Fibroblast of skin of left quadriceps (primary cell): Measurements from ENCODE around the gene GNA15.

Source experiments
- DNase-seq, 2 experiments: peaks; one replicate each; pipeline ENCODE4 v3.0.0-alpha.2; 2013; ENCODE audit warnings: low read depth in 2 of 2

Gene GNA15

DNA sequence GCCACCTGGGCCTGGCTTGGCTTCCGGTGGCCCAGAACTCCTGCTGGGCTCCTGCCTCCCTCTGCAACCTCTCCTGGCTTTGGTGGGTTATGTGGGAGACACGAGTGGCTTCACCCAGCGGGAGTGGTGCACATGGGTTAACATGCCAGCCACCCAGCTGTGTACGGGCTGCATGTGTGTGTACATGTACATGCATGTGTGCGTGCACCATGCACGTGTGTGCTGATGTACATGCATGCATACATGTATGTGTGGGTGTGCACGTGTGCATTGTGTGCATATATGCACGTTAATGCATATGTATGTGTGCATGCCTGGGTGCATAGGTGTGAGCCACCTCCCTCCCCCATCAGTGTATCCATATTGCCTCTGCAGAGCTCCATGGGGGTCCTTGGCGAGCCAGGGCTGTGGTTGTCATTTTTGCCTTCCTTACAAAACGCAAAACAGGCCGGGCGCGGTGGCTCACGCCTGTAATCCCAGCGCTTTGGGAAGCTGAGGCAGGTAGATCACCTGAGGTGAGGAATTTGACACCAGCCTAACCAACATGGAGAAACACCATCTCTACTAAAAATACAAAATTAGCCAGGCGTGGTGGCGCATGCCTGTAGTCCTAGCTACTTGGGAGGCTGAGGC, 29.2 kb upstream of the GNA15 start:
- no peak for DNase-seq

DNA sequence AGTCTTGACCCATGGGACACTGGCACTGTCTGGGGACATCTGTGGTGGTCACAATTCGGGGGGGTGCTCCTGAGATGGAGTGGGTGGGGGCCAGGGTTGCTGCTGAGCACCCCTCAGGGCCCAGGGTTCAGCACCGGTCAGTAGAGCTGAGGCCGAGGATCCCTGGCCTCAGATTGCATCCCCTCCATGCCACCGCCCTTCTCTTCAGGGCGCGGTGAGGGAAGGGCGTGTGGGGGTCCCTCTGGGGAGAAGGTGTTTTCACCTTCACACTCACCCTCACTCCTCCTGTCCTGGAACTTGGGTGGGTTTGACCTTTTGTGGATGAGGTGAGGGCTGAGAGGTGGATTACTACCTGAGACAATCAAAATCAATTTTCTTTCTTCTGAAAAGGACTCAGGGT, 28.2 kb upstream of the GNA15 start:
- DNase-seq: no peak

DNA sequence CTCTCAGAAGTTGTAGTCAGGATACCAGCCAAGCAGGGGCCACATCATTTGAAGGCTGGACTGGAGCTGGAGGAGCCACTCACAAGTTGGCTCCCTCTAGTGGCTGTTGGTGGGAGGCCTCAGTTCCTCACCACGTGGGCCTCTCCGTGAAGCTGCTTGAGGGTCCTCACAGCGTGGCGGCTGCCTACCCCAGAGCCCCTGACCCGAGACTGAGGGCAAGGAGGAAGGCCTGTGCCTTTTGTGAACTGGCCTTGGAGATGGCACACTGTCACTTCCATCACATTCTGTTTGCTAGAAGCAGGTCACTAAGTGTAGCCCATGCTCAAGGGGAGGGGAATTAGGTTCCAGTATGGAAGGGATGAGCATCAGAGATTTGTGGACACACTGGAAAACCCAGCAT, 27.1 kb upstream of the GNA15 start:
- DNase-seq: peak in 1 of 2 experiments; percentile 9

DNA sequence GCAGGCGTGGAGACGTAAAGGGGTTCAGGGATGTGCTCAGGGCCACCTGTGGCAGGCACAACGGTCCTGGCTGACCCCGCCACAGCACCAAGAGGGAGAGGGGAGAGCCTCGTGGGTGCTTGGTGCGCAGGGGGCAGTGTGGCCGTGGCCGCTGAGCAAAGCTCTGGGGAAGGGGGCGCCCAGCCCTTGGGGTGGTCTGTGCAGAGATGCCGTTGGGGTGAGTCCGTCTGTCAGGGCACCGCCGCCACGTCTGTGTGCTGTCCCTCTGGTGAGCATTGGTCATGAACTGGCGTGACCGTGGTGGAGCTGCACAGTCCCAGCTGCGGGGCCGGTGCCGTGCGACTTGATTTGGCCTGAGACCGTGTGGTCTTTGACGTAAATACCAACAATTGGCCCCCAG, 26.3 kb upstream of the GNA15 start:
- no peak for DNase-seq

DNA sequence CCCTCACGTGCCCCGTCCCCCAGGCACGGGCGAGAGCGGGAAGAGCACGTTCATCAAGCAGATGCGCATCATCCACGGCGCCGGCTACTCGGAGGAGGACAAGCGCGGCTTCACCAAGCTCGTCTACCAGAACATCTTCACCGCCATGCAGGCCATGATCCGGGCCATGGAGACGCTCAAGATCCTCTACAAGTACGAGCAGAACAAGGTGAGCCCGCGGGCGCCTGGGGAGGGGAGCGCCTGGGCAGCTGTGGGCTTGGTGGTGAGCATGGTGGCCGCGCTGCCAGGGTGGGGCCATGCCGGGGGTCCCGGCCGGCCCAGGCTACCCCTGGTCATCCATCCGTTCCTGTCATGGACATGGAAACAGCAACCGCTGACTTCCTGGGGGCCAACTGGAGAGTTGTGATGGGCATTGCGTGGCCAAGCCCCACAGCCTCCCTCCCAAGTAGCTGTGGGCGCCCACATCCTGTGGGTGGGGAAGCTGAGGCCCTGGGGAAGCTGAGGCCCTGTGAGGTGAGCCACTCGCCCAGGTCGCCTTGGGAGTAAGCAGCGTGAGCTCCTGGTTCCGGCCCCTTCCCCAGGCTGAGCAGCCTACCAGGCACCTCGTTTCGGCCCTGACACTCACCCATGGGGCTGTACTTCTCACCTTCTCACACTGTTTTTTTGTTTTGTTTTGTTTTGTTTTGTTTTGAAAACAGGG, 25.6 kb upstream of the GNA15 start:
- DNase-seq: no peak

DNA sequence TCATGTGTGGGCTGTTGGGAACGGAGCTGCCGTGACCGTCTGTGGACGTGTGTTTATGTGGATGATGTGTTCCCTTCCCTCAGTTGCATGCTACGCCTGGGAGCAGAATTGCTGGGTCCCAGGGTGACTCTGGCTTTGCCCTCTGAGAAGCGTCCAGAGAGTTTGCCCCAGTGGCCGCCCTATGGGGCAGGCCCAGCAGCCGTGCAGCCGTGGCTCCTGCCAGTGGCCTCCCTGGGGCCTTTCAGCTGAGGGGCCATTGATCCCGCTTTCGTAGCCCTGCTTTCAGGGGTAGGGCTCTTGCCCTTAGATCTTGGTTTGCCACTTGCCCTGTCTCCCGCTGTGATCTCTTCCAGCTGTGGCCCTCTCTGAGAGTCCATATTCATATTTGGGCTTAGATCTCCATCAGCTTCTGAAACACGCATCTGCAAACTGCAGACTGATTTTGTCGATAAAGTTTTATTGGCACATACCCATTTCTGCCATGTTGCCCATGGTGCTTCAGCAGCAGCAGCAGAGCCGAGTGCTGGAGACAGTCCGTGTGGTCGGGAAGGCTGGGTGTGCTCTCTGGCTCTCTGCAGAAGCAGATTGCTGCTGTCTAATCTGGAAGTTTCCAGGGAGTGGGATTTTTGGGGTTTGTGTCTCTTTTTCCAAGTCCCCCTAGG, 24.1 kb upstream of the GNA15 start:
- no peak for DNase-seq

DNA sequence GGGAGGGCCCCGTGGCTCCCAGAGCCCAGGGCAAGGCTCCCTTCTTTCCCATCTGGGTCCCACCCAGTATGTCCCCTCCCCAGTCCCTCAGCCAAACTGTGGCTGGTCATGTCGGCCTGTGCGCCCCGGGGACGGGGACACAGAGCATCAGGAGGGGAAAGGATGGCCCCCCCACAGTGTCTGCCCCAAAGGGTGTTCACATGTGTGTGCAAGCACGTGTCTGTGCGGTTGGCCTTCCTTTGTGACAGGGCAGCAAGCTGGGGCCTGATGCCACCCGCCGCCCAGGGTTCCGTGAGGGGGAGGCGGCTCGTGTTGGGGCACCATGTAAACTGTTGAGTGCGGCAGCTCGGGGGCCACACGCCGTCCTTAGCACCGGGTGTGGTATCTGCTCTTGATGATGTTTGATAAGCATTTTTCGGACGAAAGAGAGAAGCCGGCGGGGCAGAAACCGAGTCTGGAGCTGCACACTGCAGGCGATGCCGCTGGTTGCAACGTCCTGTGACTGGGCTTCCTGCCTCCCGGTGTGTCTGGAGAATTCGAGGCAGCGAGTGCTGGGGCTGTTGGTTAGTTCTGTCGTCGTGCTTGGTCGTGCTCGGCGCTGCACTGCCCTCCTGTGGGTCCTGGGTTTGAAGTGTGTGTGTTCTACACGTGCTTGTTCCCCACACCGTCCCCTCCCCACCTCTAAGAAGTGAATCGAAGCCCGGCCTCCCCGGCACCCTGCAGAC, 23.3 kb upstream of the GNA15 start:
- no peak for DNase-seq

DNA sequence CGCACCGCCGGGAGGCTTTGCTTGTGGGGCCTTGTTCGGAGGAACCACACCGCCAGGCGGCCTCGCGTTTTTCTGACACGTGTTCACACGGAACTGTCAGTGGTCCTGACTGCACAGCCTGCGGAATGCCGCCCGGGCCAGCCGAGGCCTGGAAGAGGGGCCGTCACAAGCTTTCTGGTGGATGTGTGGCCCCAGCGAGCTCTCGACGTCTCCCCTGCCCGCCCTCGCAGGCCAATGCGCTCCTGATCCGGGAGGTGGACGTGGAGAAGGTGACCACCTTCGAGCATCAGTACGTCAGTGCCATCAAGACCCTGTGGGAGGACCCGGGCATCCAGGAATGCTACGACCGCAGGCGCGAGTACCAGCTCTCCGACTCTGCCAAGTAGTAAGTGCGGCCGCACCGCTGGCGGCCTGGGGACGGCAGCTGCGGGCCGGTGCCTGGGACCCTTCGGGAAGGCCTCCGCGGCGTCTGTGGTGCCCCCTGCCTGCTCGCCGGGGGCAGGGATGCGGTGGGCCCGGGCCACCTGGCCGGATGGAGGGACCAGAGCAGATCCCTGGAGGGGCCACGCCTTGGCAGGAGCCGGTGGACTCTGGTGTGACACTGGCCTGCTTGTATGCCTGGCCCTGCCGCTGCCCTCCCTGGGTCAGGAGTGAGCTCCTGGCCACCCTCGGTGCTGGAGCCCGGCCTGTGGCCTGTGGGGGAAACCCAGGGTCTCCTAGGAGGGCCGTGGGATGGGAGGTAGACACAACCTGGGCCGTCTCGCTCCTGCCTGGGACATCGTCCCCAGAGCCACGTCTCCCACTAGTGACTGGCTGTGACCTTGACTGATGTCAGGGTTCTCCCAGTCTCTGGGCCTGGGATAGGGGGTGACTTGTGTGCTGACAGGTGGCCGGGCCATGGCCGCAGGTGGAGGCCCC, 22.5 kb upstream of the GNA15 start:
- no peak for DNase-seq

DNA sequence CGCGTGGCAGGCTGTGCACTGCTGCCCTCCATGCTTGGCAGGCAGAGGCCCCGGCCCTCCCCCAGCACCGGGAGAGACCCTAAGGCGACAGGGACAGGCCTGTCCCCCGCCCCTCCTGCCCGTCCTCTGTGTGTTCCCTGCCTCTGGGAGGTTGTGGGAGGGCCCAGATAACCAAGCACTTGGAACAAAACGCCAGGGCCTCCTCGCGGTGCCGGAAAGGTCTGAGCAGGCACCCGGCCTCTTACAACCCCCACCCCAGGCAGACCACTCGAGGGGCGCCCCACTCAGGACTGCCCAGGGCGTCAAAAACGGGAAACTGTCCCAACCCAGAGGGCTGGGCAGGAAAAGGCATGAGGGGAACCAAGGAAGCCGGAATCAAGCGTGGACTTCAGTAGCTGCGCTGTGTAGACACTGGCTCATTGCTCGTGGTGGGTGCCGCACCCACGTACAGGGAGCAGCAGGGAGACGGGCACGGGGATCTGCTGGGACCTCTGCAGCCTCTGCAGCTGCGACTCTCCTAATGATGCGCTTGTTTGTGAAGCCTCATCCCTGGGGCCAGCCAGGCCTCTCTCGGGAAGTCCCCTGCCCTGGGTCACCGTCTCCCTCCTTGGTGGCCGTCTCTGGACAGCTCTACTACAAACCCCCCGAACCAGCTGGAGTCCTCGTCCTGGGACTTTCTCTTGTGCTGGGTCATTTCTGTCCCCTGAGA, 21.7 kb upstream of the GNA15 start:
- DNase-seq: no peak

DNA sequence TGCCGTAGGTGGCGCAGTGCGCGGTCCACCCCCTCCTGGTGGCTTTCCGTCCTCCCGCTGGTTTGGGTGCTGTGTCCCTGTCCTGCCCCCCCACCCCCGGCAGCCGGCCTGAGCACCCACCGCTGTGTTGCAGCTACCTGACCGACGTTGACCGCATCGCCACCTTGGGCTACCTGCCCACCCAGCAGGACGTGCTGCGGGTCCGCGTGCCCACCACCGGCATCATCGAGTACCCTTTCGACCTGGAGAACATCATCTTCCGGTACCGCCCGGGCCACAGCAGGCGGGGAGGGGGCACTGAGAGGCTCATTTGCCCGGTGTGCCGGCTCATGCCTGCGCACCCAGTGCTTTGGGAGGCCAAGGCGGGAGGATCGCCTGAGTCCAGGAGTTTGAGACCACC, 21.0 kb upstream of the GNA15 start:
- no peak for DNase-seq

DNA sequence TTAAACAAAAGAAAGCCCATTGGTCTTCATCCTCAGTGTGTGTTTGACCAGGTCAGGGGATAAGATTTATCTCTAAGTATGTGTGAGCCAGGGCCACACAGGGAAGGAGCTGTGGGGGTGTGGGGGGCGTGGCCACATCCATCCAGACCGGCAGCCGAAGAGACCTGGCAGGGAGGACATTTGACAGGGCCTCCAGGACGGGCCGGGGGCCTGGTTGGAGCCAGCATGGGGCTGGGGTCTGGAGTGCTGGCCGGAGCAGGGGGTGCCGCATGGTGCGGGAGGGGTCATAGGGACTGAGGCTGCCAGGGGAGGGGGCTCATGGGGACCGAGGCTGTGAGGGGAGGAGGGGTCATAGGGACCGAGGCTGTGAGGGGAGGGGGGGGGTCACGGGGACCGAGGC, 20.4 kb upstream of the GNA15 start:
- DNase-seq: no peak

DNA sequence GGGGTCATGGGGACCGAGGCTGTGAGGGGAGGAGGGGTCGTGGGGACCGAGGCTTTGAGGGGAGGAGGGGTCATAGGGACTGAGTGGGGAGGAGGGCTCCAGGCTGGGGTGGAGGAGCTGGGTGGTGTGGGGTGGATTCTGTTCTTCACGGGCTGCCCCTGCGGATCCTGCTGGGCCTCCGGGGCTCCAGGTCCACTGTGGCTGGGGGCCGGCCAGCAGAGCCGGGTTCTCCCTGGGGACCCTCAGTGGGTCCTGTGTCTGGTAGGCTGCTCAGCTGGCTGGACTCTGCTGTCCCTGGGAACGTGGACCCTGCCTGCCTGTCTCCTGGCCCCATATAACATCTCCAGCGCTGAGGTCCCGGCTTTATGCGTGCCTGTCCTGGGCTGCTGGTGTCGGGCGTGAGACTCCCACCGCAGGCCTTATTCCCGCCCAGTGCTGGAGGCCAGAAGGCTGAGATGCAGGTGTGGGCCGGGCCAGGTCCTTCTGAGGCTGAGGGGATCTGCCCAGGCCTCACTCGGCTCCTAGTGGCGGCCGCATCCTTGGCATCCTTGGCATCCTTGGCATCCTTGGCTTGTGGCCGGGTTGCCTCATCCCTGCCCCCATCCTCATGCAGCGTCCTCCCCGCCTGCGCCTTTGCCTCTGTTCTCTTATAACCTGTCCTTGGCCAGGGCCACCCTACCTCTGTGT, 19.8 kb upstream of the GNA15 start:
- DNase-seq: no peak

DNA sequence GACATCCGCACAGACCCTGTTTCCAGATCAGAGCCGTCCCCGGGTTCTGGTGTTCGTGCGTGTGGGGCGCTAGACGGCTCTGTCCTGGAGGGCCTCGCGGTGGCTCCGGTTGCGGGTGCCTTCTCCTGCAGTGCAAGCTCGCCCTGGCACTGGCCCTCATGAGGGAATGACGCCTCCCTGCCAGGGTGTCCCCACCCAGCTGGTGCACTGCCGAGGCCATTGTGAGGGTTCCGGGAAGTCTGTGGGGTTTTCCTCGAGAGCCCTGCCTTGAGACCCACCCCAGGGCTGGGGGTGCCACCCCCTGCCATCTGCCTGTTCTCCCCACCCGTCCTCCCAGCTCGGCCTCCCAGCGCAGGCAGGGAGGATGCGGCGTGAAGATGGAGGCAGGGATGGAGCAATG, 19.2 kb upstream of the GNA15 start:
- no peak for DNase-seq

DNA sequence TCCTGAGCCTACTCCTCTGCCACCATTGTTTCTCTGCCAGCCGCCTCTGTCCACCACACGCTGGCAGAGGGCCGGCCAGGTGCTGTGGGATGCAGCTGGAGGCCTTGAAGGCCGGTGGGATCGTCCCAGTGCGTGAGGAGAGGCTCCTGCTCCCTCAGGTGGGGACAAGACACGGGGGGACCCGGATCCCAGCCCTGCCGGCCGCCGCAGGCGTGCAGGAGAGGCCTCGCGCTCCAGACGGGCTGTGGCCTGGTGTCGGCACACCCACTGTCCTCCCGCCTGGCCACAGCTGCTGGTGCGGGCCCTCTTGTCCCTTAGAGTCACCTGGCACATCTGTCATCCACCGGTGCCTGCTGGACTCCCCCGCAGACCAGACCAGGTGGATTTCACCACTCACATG, 18.1 kb upstream of the GNA15 start:
- no peak for DNase-seq

DNA sequence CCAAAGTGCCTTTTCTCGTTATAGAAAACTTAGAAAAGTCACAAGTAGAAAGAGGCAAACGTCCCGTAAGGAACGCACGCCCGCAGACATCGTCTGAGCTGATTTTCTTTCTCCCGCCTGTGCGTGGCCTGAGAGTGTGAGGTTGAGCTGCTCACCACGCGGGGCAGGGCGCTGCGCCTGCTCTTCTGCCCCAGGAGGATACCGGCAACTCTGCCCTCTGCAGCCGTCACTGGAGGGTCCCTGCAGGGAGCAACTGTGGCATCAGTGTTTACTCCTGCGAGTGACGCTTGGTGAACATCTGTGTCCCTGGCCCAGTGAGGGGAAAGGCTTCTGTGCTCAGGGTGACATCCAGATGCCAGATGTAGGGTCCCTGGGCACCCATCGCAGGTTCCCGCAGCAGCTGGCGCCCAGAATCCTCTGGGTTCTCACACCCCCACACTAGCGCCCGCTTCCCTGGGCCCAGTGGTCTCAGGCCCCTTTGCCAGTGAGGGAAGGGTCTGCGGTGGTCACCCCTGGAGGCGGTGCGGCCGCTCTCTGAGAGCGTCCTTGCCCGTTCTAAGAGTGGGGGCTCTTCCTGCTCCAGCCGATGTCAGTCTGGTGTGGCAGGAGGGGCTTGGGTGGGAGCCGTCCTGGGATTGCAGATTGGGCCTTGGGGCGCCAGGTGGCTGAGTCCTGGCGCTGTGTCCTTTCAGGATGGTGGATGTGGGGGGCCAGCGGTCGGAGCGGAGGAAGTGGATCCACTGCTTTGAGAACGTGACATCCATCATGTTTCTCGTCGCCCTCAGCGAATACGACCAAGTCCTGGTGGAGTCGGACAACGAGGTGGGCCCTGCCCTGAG, 17.4 kb upstream of the GNA15 start:
- no peak for DNase-seq

DNA sequence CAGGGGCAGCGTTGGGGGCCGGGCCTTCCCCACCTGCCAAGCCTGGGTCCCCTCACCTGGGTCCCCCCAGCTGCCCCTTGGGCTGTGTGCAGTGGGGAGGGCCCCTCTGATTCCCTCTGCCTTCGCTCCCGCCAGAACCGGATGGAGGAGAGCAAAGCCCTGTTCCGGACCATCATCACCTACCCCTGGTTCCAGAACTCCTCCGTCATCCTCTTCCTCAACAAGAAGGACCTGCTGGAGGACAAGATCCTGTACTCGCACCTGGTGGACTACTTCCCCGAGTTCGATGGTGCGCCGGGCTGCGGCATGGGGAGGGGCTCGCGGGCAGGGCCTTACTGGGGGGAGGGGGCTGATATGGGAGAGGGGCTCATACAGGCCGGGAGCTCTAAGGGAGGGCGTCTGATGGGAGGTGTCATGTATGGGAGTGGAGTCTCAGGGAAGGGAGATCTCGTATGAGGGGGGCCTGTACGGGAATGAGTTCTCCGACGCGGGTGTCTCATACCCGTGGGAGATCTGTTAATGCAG, 16.7 kb upstream of the GNA15 start:
- no peak for DNase-seq

DNA sequence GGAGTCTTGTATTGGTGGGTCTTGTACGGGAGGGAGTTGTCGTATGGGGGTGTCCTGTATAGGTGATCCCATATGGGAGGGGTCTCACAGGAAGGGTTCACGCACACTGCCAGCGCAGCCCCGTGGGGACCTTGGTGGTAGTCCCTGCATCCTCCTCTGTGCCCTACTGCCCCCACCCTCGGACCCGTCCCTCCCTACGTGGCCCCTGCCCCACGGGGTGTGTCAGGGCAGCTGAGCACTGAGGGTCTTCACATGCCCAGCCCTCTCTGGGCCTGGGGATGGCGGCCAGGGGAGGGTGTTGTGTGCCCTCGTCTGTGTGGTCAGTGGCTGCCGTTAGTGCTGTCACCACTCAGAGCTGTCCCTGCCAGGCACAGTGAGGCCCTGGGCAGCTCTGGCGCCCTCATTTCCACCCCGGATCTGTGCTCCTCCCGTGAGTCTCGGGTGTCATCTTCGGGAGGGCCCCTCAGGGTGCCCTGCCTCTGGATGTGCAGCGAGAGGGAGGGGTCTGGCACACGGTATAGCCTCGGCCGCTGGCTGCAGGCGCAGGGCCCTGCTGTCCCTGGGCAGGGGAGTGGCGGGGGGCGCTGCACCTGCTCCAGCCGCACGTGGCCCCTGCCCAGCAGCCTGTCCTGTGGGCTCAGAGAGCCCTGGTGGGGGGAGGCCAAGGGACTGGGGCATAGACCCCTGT, 16.0 kb upstream of the GNA15 start:
- no peak for DNase-seq

DNA sequence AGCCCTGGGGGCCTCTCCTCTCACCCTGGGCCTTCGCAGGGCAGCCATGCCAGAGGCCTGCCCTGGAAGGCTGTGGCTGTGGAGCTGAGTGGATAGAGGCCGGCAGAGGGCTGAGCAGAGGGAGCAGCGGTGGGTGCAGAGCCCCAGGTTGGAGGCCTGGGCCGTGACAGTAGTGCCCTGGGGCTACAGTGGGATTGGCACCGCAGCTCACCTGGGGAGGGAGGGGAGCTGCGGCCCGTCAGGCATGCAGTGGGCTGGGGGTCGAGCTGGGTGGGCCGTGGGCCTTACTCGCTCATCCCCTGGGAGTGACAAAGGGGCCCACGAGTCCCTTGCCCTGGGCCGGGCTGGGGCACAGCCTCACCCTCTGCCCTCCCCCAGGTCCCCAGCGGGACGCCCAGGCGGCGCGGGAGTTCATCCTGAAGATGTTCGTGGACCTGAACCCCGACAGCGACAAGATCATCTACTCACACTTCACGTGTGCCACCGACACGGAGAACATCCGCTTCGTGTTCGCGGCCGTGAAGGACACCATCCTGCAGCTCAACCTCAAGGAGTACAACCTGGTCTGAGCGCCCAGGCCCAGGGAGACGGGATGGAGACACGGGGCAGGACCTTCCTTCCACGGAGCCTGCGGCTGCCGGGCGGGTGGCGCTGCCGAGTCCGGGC, 15.1 kb upstream of the GNA15 start:
- no peak for DNase-seq
